Globus pallidus (tissue), 1 donor: ENCODE measurements around the gene UBE2F.
A peak's percentile ranks its signal among the peaks of the same experiment; 100 is the strongest.

Source experiments
- DNase-seq: peaks from one replicate; pipeline ENCODE4 v3.0.0-alpha.2; 2015; ENCODE audit warnings: low spot score

The UBE2F gene, protein sequence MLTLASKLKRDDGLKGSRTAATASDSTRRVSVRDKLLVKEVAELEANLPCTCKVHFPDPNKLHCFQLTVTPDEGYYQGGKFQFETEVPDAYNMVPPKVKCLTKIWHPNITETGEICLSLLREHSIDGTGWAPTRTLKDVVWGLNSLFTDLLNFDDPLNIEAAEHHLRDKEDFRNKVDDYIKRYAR

DNA sequence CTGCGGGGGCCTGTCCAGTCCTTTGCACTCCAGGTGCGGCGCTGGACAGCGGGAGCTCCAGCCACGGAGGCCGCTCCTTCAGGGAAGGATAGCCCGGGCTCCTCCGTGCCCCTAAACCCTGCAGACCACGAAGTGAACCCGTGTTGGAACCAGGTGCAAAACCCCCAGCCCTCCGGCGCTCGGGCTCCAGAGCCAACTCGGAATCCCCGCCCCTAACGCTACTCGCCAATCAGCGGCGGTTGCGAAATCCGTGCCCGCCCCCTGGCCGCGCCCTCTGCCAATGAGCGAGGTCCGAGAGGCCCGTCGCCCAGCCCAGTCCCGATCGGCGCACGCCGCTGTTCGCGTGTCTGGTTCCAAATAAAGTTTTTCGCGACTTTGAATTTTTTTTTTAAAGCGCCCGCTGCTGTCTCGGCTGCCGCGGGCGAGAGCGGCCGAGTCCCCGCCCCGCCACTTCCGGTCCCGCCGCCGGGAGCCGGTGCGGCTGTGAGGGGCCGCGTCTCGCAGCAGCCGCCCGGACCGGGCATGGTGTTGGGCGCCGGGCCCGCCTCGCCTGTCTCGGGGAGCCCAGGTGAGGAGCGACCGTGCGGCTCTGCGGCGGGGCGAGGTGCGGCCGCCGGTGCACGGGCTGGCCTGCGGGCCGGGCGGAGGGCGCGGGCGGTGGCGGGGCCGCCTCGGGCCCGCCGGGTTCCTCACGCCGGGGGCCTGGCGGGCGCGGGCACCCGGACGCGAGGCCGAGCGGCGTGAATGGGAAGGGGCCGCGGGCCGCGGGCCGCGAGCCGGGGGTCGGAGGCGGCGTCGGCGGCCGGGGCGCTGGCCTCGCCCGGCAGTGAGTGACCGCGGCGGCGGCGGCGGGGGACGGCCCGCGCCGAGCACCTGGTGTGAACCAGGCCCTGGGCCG lies at the start of gene UBE2F:
TSS of gene UBE2F (plus strand) at position 450 of the 898 bp plus-strand sequence. CDS start 6,094 bp downstream, outside the sequence.
- peak; percentile 96 for DNase-seq

DNA sequence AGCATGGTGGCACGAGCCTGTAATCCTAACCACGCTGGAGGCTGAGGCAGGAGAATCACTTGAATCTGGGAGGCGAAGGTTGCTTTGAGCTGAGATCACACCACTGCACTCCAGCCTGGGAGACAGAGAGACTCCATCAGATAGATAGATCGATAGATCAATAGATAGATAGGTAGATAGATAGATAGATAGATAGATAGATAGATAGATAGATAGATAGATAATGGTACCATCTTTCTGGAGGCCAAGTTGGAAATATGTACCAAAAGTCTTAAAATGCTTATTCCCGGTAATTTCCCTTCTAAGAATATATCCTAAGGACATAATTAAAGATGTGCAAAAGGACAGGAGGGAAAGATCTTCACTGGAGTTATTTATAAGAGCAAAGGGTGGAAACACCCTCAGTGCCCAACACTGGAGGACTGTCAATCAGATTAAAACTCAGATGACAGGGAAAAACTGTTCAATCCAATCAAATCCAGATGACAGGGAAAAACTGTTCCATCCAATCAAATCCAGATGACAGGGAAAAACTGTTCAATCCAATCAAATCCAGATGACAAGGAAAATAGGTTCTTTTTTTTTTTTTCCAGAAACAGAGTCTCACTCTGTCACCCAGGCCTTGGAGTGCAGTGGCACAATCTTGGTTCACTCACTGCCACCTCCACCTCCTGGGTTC lies 49.0 kb upstream of the UBE2F start:
- no peak for DNase-seq

DNA sequence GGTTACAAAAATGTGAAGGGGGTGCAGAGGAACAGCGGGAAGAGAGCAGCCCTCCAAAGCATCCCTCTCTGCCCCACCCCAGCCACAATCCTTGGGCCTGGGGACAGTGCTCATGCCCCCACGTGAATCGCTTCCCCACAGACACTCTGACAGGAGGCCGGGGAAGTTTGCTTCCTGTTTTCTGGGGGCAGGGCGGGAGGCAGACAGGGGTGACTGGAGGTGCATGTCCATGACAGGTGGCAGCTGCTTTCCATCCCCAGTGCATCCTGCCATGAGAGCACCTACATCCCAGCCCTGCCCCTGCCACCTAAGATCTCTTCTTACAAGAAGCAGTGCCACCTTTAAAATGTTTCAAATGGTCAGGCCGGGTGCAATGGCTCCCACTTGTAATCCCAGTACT lies 47.2 kb upstream of the UBE2F start:
- no peak for DNase-seq

DNA sequence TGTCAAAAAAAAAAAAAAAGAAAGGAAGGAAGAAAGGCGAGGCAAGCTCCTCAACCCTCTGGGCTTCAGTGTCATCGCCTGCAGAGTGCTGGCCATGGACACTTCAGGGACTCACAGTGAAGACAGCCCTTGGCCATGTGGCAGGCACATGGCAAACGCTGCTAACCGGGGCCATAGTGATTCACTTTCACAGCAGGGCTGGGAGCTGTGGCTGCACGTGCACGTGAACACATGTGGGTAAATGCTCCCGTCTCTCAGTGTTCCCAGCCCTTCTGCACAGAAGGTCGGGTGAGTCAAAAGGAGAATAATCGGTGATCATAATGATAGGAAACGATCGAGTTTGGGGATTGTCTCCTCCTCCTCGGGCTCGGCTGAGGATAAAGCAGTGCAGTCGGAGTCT lies 46.1 kb upstream of the UBE2F start:
- no peak for DNase-seq

DNA sequence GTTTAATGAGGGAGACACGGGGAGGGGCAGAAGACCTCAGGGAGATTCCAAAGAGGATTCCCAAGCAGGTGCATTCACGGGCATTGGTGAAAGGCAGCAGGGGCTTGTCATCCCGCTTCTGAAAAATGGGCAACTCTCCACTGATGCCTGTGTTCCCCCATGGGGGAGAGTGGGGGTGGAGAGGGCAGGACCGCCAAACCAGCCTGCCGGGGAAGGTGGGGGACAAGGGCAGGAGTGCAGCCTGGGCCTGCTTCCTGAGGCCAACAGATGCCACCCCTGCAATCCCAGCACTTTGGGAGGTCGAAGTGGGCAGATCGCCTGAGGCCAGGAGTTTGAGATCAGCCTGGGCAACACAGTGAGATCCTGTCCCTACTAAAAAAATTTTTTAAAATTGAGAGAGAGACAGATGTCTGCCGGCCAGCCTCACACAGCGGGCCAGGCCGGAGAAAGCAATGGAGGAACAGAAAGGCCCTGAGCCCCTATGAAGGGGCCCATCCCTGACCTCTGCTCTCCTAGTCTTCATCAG lies 44.8 kb upstream of the UBE2F start:
- no peak for DNase-seq

DNA sequence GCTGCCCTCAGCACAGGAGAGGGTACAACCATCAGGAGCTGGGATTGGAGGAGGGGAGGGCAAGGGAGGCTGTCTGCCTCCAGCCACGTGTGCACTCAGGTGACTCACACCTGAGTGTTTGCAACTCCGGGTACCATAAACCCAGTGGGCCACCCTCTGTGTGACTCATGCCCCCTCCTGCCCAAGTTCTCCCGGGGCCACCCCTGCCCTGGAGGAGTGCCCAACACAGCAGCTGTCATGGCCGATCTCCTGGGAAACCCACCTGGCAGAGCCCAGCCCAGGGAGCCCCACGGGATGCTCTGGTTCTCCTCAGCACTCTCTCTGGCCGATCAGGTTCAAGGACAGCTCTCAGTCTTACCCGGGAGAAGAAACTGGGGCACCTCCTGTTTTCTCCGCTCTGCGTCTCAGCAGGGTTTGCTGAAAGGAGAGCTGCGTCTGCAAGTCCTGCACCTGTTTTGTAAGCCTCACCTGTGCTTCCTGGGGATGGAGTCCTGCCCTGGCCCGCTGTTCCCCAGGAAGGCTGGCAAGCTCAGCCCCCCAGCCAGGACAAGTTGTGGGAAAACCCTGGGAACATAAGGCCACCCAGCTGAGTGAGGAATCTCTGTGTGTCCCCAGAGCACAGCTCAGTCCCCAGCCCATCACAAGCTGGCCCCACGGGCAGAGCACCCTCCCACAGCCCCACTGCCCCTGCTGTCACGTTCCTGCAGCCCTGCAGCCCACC lies 44.0 kb upstream of the UBE2F start:
- DNase-seq = no peak

DNA sequence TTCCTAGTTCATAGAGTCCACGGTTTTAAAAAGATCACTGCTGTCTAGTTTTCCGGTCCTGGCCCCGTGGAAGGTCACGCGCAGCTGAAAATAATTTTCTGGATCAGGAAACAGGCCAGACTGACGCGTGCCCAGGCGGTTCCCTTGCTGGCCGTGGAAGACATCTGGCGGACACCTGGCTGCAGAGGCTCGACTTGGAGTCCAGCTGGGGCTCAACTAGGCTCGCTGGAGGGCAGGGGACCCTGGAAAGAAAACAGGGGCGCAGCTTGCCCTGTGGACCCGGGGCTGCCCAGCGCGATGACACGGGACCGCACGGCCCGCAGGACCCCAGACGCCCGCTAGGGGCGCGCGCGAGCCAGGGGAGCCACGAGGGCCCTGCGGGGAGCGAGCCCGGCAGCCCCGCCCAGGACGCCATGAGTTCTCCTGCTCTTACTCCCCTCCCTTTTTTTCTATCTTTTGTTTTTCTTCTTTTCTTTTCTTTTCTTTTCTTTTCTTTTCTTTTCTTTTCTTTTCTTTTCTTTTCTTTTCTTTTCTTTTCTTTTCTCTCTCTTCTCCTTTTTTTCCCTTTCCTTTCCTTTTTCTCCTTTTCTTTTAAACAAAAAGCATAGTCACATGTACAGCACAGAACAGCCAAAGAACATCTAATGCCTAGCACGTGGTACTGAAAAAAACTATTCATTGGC lies 43.2 kb upstream of the UBE2F start:
- DNase-seq = peak; percentile 34

DNA sequence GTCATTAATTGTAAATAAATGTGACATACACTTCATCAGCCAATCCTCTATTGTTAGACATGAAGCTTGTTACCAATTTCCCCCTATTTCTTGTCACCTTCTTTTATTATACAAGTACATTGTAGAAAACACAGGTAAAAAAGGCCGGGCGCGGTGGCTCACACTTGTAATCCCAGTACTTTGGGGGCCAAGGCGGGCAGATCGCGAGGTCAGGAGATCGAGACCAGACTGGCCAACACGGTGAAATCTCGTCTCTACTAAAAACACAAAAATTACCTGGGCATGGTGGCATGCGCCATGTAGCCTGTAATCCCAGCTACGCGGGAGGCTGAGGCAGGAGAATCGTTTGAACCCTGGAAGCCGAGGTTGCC lies 42.7 kb upstream of the UBE2F start:
- no peak for DNase-seq

DNA sequence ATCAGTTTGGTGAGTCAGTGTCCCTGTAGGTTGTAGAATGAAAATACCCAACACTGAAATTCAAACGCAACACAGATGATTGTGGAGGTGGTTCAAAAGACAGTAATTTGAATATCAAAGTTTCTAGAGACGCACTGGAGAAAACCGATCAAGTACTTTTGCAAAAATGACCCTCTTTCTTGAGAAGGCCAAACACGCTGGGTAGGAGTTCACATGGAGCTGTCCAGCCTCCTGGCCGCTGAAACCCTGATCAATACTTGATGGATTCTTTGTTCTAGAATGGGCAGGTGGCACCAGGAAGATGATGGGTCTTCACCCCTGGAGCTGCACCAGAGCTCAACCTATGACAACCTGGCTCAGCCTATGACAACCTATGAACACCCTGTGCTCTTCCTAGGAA lies 39.7 kb upstream of the UBE2F start:
- DNase-seq = no peak

DNA sequence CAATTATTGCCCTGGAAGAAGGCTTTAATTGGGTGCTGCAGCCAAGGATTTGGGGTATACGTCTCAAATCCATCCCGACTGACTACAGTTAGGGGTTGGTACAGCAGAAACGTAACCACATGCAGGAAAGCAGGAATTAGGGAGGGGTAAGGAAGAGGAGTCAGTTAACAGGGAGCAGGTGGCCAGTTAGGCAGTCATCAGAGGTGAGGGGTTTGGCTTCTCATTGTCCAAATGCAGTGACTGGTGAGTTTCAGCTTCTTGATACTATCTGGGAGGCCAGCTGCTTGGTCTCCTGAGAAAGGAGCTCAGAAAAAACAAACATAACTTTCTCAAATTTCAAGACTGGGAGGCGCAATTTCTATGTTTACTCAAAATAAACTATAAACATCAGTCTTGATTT lies 38.8 kb upstream of the UBE2F start:
- no peak for DNase-seq

DNA sequence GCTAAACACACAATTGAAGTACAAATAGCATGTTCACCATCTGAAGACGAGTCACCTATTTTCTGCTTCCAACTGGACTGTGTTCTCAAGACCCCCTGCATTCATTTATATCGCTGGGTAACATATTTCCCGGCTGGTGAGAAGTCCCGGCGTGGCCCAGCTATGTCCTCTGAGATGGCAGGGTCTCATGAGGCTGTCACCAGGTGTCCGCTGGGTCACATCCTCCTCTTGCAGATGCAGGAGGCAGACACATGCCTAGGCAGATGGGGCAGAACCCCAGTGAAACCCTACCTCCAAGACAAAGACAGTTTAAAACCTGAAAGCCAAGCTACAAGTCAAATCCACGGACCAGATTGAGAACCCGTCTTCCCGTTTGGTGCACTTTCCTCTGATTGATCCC lies 36.8 kb upstream of the UBE2F start:
- DNase-seq = no peak

DNA sequence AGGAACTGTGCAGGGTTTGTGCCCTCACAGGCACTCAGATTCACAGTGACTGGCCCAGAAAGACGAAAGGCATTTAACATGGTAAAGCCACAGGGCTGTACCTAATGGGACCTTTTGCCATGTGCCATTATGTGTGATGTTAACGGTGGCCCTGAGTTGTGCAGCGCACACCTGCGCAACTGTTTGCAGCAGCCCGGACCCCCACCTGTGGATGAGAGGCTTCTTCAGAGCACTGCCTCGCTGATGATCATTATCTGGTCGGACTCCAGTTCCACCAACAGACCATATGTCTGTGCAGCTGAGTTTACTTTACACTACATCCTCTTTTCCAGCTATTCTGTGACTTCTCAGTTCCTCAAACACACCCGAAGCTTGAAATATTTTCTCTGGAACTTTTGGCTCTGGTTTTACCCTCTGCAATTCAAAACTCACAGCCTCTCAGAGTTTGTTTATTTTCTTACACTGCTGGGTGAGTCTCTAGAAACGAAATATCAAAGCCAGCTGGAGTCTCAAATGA lies 35.6 kb upstream of the UBE2F start:
- DNase-seq = peak; percentile 33

DNA sequence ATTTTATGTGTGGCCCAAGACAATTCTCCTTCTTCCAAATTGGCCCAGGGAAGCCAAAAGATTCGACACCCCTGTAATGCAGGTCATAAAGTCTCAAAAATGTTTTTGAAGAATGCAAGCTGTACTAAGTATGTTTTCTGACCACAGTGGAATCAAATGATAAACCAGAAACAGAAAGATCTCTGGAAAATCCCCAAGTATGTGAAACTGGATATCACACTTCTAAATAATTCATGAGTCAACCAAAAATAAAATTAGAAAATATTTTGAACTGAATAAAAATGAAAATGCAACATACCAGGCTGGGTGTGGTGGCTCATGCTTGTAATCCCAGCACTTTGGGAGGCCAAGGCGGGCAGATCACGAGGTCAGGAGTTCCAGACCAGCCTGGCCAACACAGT lies 34.1 kb upstream of the UBE2F start:
- no peak for DNase-seq

DNA sequence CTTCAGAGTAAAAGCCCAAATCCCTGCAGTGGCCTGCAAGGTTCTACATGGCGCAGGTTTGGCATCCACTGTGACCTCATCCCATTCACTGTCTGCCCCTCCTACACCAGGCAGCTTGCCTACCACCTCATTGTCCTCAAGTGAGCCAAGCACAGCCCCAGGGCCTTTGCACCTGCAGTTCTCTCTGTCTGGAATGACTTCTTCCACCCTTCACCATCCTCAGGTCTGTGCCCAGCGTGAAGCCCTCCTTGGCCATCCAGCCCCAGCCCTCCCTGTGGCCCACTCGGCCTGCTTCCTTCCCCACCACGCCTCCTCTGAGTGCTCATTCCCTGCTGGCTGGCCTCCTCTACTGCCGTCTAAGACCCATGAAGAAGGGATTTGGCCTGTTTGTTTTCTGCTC lies 32.6 kb upstream of the UBE2F start:
- DNase-seq = no peak

DNA sequence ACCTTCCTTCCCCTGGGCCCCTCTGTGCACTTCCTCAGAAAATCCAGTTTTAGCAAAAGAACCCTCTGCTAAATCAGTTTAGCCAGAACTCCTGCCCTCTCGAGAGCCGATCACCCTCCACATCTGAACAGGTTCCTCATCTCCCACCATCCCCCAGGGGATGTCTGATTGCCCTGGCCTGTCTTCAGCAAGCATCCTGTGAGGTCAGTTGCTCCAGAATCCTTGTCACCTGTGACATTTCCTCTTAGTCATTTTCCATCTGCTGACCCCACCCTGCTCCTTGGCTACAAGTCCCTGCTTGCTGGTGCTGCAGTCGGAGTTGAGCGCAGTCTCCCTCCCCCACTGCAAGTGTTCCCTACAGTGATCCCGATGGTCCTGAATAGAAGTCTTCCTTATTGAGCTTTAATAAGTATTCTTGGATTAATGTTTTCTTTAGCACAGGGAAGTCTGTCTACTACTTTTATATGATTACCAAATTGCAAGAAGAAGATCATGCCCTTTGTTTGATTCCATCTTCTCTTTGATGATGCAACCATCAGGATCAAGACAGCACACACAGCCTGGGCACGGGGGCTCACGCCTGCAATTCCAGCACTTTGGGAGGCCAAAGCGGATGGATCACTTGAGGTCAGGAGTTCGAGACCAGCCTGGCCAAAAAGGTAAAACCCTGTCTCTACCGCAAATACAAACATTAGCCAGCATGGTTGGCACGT lies 30.9 kb upstream of the UBE2F start:
- no peak for DNase-seq

DNA sequence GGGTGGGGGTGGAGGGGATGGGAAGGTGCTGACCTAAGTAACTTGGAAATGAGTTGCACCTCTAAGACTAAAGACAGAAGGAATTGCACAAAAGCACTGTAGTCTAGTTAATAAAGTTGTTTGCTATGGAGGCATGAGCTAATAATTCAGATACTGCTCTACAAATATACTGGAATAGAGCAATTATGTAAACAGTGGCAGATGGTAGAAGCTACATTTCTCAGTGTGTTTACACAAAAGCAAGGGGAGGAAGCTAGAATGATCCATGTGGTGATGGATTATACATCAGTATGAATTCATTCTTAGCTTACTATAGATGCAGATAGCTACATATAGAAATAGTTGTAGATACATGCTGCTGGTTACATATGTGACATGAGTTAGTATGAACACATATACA lies 27.6 kb upstream of the UBE2F start:
- DNase-seq = no peak

DNA sequence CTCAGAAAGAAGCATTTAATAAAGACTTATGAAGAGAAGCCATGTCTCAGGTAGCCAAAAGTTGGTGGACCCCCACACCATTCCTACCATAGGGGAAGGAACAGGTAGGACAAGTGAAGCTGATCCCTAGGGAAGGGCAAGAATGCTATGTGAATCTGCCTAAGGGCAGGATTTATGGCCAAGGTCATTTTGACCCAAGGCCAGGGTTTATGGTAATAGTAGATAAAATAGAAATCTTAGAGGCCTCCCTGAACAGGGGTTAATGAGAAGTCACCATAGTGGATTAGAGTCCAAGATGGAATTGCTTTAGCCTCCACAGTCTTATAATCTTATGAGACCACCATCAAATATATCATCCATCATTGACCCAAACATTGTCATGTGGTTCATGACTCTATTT lies 26.0 kb upstream of the UBE2F start:
- no peak for DNase-seq

DNA sequence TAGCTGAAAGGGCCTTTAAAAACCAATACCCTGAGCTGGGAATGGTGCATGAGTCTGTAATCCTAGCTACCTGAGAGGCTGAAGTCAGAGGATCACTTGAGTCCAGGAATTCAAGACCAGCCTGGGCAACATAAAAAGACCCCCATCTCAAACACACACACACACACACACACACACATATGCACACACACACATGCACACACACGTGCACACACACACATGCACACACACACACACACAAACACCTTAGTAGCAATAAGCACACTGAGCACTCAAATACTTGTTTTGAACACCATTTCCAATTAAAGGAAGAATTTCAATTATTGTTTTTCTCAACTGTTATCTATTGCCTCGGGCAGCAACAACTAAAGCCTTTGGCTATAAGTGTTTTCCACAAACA lies 25.6 kb upstream of the UBE2F start:
- no peak for DNase-seq

DNA sequence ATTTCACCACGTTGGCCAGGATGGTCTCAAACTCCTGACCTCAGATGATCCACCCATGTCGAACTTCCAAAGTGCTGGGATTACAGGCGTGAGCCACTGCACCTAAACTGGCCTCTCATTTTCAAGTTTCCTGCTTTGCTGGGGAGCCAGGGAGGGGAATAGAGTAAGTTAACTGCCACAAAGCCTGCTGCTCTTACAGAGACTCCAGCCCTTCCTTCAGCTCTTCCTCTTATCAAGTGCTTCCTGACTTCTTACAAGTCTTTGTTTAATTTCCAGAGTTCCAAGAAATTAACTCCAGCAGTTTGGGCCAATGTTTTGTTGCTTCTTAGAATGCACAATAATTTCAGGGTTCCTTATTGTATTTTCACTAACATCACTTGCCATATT lies 24.3 kb upstream of the UBE2F start:
- DNase-seq = no peak

DNA sequence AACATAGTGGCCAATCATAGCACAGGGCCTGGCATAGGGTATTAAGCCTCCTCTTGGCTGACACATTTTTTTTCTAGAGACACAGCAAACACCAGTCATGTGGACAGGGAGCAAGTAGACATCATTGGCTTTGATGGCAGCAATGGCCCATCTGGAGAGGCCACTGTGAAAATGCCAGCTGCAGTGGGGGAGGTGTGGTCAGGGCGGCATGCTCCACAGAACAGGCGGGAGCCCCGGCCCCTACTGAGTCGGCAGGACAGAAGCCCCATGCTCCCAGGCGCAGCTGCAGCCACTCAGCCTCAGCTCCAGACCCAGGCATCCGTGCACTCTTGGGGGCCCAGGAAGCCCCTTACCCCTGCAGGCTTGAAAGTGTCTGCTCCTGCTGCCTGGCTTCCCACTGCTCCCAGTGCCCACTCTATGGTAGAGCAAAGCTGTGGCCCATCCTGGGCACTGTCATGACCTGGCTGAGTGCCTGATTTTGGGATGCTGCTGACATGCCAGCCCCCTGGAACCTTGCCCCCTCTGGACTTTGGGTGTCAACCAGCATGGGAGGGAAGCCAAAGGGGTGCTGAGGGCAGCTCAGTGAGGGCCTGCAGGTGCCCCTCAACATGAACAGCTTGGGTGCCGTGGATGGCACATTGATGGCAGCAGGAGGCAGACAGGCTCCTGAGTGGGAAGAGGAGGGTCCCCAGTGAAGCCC lies 23.3 kb upstream of the UBE2F start:
- DNase-seq = peak; percentile 64
